Pancreas (tissue), 10 donors: Measurements from ENCODE around the gene RNF40. TPM values are rescaled to one million over a fixed set of nuclear protein-coding genes. Genes with fewer than 3 reads are reported as not detected.
A peak's percentile ranks its signal among the peaks of the same experiment; 100 is the strongest.

Experiments
- ATAC-seq, 4 donors: fragments of 200-7000 bp; cut with Tn5 transposase; one replicate each; pipeline versions ENCODE4 v1.8.0 to v1.9.1; 2020; ENCODE audit warnings: mild to moderate bottlenecking in 4 of 4, moderate library complexity in 4 of 4
- DNase-seq, 6 donors: peaks; one replicate each; pipeline ENCODE4 v3.0.0-alpha.2; 2020
- FAIRE-seq: peaks from 2 replicates; lab custom pipeline; 2012; peaks lifted over from hg19 to GRCh38; lab: Jason Lieb, UNC
- H3K27ac ChIP-seq, 4 donors: fragments of 200-600 bp; sonication (generic); 1 replicate in 3 of 4; 2 replicates in 1 of 4; pipeline versions ENCODE4 v1.5.0 to v1.8.0; 2020
- H3K27me3 ChIP-seq, 4 donors: fragments of 200-600 bp; one replicate each; pipeline ENCODE4 v1.8.0; 2021
- H3K36me3 ChIP-seq, 3 donors: fragments of 200-600 bp; sonication (generic) in 1 of 3; one replicate each; pipeline versions ENCODE4 v1.5.0 to v1.8.0; 2020 to 2021
- H3K4me1 ChIP-seq, 3 donors: fragments of 200-600 bp; one replicate each; pipeline ENCODE4 v1.8.0; 2021
- H3K4me3 ChIP-seq, 4 donors: fragments of 200-600 bp; sonication (generic) in 2 of 4; one replicate each; pipeline versions ENCODE4 v1.5.0 to v1.8.0; 2020 to 2021
- H3K9me3 ChIP-seq, 4 donors: fragments of 200-600 bp; one replicate each; pipeline ENCODE4 v1.8.0; 2021
- WGBS, 2 donors: extraction: QIAGEN DNeasy Blood & Tissue Kit; methylation state at CpG; one replicate each; pipeline ENCODE4 v1.1.7; 2013; 5-methylcytosine and 5-hydroxymethylcytosine counted together
- intact Hi-C, 3 donors: fragments of 100-400 bp; cut with DNase I; formaldehyde crosslinking; loops; one replicate each; pipeline versions ENCODE4 v1.11.1 to v1.14.2; 2022
- polyA plus RNA-seq, 2 donors: library from polyadenylated mRNA; stranded (reverse); fragments of 200-250 nt; gene quantifications; one replicate each; pipeline ENCODE4 v1.2.3, GENCODE V29; 2013
- total RNA-seq, 6 donors: library from RNA; stranded (reverse); fragmentation: NEBNext Ultra II Directional in 4 of 6; extraction: Animal tissue kit (Norgen Biotek cat#: 25700) in 4 of 6; gene quantifications; one replicate each; pipeline versions ENCODE4 v1.2.1 to v1.2.4, GENCODE V29; 2021 to 2023
- TF ChIP-seq, protein P1 (sequence below), 4 donors: fragments of 200-600 bp; sonication (generic) in 3 of 4; IDR thresholded peaks; one replicate each; pipeline versions ENCODE4 v1.5.0 to v1.8.0; 2021; ENCODE audit warnings: antibody characterized with exemption in 4 of 4
- donor health status: healthy with polysubstance abuse.
- donor health status: DM: no; HTN: no; CAD: no; lungs with moderate emphysema.
- donor health status: DM: no; HTN: no; CAD: no.
- donor health status: control.
- donor health status: control.
- donor health status: Bipolar disorder and iron deficiency.
- donor health status: DM: yes; HTN: yes; CAD: no.
- donor health status: DM: no; HTN: no; CAD: no.
- donor health status: DM: no; HTN: no; CAD: no.
- donor health status: DM: yes; HTN: yes; CAD: no.

Gene RNF40
- total and polyA plus RNA-seq, 8 donors, result 37.7 to 68.4 (median 42.5) TPM

DNA sequence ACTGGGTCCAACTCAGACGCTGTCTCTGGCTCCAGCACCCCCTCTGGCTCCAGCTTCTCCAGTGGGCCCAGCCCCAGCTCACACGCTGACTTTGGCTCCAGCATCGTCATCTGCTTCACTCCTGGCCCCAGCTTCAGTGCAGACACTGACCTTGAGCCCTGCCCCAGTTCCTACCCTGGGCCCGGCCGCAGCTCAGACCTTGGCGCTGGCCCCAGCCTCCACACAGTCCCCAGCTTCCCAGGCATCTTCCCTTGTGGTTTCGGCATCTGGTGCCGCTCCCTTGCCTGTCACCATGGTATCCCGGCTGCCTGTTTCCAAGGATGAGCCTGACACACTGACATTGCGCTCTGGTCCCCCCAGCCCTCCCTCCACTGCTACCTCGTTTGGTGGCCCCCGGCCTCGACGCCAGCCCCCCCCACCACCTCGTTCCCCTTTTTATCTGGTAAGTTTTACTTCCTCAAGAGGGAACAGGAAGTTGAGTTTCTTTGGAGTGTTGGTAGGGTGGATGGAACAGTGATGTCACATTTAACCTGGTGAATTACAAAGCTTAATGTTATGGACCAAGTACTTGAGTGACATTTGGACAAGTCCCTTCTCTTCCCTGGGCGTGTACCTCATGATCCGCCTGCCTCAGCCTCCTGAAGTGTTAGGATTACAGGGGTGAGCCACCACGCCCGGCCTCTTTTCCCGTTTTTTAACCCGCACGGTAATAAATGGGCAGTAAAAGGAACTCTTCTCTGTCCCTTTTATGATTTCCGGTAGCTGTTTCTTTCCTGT, 37.3 kb upstream of the RNF40 start:
- DNase-seq (peak in 2 of 6 donors; percentile 57 to 58), FAIRE-seq (no peak), ATAC-seq (peak in 3 of 4 donors; percentile 48 to 66 (median 52))
- TF ChIP-seq, protein P1, sequence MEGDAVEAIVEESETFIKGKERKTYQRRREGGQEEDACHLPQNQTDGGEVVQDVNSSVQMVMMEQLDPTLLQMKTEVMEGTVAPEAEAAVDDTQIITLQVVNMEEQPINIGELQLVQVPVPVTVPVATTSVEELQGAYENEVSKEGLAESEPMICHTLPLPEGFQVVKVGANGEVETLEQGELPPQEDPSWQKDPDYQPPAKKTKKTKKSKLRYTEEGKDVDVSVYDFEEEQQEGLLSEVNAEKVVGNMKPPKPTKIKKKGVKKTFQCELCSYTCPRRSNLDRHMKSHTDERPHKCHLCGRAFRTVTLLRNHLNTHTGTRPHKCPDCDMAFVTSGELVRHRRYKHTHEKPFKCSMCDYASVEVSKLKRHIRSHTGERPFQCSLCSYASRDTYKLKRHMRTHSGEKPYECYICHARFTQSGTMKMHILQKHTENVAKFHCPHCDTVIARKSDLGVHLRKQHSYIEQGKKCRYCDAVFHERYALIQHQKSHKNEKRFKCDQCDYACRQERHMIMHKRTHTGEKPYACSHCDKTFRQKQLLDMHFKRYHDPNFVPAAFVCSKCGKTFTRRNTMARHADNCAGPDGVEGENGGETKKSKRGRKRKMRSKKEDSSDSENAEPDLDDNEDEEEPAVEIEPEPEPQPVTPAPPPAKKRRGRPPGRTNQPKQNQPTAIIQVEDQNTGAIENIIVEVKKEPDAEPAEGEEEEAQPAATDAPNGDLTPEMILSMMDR (IDR thresholded peaks at IDR 0.05), result no peak
- WGBS, 2 donors, result 72 to 79% methylated on average over 23 of the region's 23 CpGs
- H3K9me3 ChIP-seq, result no peaks in the 10 kb centered on the region
- H3K36me3 ChIP-seq, result peaks cover 16 to 81% (median 53%) of the 10 kb centered on the region in 3 donors
- H3K4me3 ChIP-seq, result no peak overlapping the region
- H3K27me3 ChIP-seq, result no peaks in the 10 kb centered on the region
- H3K27ac ChIP-seq, result no peak overlapping the region
- H3K4me1 ChIP-seq, result peaks cover 0 to 5% (median 0%) of the 10 kb centered on the region in 3 donors
- intact Hi-C loops, result no loop called here

DNA sequence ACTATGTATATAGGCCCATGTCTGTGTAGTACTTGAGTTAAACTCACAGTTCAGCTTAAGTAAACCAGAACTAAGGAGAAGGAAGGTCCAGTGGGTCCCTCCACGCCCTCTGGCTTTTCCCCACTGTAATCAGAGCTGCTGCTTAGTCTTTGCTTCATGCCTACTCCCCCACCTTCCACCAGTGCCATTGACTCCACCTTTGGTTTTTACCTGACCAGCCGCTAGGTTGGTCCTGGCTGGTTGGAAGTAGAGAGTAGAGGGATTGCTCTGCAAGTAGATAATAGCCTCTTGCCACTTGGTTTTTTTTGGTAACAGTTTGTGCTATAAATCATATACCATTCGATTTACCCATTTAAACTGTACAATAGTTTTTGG, 36.7 kb upstream of the RNF40 start:
- Histone ChIP-seq H3K9me3 (no peaks in the 10 kb centered on the region), H3K27me3 (no peaks in the 10 kb centered on the region), H3K4me1 (peaks cover 0 to 5% (median 0%) of the 10 kb centered on the region in 3 donors), H3K4me3 (no peak overlapping the region), H3K27ac (no peak overlapping the region), H3K36me3 (peaks cover 14 to 81% (median 50%) of the 10 kb centered on the region in 3 donors)
- WGBS, 2 donors, result 90 to 91% methylated on average over 3 of the region's 3 CpGs
- TF ChIP-seq, protein P1 (IDR thresholded peaks at IDR 0.05), result no peak
- intact Hi-C loops, result no loop called here
- ATAC-seq, result peak in 1 of 4 donors; percentile 7
- peak in 1 of 6 donors; percentile 3 for DNase-seq
- no peak for FAIRE-seq

DNA sequence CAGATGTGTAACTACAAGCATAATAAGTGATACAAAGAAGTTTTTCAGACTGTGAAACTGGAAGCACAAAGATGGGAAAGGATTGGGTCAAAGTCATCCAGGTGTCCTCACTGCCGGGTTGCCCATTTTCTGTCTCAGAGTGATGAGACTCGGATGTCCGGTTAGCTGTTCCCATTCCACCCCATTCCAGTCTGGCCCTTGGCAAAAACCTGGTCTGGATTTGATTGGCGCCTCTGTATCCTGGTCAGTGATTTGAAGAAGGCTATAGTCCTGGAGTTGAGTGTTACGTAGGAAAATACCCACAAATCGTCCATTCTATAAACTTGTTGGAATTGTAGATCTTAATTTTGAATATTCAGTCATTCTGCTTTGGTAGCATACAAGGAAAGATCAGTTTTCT, 33.8 kb upstream of the RNF40 start:
- Histone ChIP-seq H3K9me3 (no peaks in the 10 kb centered on the region), H3K4me3 (no peak overlapping the region), H3K27ac (no peak overlapping the region), H3K36me3 (peaks cover 5 to 76% (median 43%) of the 10 kb centered on the region in 3 donors), H3K27me3 (no peaks in the 10 kb centered on the region), H3K4me1 (peaks cover 0 to 5% (median 0%) of the 10 kb centered on the region in 3 donors)
- FAIRE-seq, result no peak
- 89 to 92% methylated on average over 6 of the region's 6 CpGs for WGBS, 2 donors
- ATAC-seq, result no peak
- peak in 1 of 6 donors; percentile 7 for DNase-seq
- intact Hi-C loops, result no loop called here
- TF ChIP-seq, protein P1 (IDR thresholded peaks at IDR 0.05), result no peak

DNA sequence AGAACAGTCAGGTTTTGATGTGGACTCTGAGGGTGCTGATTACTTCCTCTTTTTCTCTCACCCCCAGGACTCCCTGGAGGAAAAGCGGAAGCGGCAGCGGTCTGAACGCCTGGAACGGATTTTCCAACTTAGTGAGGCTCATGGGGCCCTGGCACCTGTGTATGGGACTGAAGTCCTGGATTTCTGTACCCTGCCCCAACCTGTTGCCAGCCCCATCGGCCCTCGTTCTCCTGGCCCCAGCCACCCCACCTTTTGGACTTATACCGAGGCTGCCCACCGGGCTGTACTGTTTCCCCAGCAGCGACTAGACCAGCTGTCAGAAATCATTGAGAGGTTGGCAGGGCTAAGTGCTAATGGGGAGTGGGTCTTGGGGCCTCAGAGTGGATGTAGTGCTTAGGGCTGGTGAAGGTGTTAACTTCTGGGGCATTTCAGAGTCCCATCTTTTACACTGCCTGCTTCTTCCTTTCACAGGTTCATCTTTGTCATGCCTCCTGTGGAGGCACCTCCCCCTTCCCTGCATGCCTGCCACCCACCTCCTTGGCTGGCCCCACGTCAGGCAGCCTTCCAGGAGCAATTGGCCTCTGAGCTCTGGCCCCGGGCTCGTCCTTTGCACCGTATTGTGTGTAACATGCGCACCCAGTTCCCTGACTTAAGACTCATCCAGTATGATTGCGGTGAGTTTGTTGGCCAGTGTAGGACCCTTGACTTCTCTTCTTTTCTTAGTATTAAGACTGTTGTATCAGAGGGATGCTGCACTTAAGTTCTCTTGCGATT, 33.0 kb upstream of the RNF40 start:
- intact Hi-C loops, result no loop called here
- WGBS, 2 donors, result 87 to 89% methylated on average over 17 of the region's 17 CpGs
- TF ChIP-seq, protein P1 (IDR thresholded peaks at IDR 0.05), result no peak
- Histone ChIP-seq H3K9me3 (no peaks in the 10 kb centered on the region), H3K4me1 (peaks cover 0 to 5% (median 0%) of the 10 kb centered on the region in 3 donors), H3K27ac (no peak overlapping the region), H3K27me3 (no peaks in the 10 kb centered on the region), H3K4me3 (no peak overlapping the region), H3K36me3 (peaks cover 3 to 76% (median 36%) of the 10 kb centered on the region in 3 donors)
- peak in 1 of 6 donors; percentile 27 for DNase-seq
- no peak for FAIRE-seq
- ATAC-seq, result no peak
